ENCODE results near the gene BTBD8.

GRCh38 chr1:92081031-92081430 lies 886 bp downstream of the BTBD8 start:
- TF ChIP-seq POLR2A (IDR thresholded peaks at IDR 0.05; ENCODE audit: low read depth, low read length) = no peak
- no peak for TF ChIP-seq POLR2AphosphoS5 (IDR thresholded peaks at IDR 0.05; ENCODE audit: low read depth, low read length)
- no peak for TF ChIP-seq TAF1 (IDR thresholded peaks at IDR 0.05; ENCODE audit: low read depth, low read length)
- TF ChIP-seq SPI1 (IDR thresholded peaks at IDR 0.05; ENCODE audit: low read depth, low read length) = no peak
- TF ChIP-seq PAX5 (IDR thresholded peaks at IDR 0.05; ENCODE audit: insufficient read depth, low read length, severe bottlenecking) = no peak
